ENCODE measurements around the gene BET1.

DNA sequence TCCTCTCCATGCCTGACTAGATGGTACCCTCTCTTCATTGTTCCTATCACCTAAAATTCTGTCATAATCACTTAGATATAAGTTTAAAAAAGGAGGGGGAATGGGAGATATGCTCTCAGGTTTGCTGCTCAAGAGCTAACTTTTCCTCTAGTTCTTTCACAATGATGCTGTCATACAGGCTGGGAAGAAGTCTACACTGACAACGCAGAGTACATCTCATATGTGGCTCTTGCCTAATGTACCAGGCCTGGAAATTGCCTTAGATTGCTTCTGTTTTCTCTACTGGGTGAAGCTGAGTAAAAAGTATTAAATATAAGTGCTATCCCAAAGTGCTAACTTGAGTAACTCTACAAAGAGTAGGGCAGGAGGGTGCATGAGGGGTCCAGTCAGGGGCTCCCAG is 43.8 kb upstream of the BET1 start:
- TF ChIP-seq, protein P1, sequence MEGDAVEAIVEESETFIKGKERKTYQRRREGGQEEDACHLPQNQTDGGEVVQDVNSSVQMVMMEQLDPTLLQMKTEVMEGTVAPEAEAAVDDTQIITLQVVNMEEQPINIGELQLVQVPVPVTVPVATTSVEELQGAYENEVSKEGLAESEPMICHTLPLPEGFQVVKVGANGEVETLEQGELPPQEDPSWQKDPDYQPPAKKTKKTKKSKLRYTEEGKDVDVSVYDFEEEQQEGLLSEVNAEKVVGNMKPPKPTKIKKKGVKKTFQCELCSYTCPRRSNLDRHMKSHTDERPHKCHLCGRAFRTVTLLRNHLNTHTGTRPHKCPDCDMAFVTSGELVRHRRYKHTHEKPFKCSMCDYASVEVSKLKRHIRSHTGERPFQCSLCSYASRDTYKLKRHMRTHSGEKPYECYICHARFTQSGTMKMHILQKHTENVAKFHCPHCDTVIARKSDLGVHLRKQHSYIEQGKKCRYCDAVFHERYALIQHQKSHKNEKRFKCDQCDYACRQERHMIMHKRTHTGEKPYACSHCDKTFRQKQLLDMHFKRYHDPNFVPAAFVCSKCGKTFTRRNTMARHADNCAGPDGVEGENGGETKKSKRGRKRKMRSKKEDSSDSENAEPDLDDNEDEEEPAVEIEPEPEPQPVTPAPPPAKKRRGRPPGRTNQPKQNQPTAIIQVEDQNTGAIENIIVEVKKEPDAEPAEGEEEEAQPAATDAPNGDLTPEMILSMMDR (IDR thresholded peaks at IDR 0.05; ENCODE audit: low read depth, low read length): no peak
- no peak for TF ChIP-seq EZH2phosphoT487 (IDR thresholded peaks at IDR 0.05; ENCODE audit: low read depth)
